OCI-M2 (cell line): ENCODE measurements around the gene FBXO5.
"Not testable (repeated sequence)": the region's sequence is repeated elsewhere in the genome, so short reads cannot be mapped to it uniquely, and the experiment has no call there.

Experiments
- DNase-seq: peaks from one replicate; lab custom pipeline; 2025; ENCODE audit not compliant: unreplicated experiment; lab: John Stamatoyannopoulos, UW

The FBXO5 gene, protein sequence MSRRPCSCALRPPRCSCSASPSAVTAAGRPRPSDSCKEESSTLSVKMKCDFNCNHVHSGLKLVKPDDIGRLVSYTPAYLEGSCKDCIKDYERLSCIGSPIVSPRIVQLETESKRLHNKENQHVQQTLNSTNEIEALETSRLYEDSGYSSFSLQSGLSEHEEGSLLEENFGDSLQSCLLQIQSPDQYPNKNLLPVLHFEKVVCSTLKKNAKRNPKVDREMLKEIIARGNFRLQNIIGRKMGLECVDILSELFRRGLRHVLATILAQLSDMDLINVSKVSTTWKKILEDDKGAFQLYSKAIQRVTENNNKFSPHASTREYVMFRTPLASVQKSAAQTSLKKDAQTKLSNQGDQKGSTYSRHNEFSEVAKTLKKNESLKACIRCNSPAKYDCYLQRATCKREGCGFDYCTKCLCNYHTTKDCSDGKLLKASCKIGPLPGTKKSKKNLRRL

DNA sequence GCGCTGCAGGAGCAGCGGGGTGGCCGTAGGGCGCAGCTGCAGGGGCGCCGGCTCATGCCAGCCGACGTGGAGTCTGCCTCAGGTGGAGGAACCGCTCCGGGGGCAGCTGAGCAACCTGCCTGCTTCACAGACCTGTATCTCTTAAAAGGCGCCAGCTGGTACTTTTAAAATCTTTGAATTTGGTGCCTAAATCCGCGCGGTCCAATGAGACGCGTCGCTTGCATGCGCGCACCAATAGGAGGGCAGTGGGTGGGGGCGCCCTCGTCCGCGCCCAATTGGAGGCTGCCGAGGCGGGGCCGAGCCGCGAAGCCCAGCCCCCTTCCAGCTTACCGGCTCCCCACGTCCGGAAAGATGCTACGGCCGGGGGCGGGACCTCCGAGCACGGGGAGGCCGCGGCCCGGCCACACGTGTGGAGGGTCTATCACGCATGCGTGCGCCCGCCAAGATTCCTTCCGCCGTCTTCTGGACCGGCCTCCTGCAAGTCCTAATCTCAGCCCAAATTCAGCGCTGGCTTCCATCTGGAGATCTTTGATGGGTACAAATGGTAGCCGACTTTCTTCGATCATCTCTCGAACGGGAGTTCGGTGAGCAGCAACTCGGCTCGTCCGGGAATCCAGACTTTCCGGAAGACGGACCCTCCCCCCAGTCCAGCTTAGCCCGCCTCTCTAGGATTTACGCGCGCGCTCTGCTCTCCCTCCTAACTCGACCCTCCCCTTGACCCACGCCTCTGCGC, at the start of gene FBXO5:
TSS of gene FBXO5 (minus strand) at position 138 of the 733 bp plus-strand sequence. CDS start at position 56, 82 bp downstream.
- DNase-seq = peak; percentile 85

DNA sequence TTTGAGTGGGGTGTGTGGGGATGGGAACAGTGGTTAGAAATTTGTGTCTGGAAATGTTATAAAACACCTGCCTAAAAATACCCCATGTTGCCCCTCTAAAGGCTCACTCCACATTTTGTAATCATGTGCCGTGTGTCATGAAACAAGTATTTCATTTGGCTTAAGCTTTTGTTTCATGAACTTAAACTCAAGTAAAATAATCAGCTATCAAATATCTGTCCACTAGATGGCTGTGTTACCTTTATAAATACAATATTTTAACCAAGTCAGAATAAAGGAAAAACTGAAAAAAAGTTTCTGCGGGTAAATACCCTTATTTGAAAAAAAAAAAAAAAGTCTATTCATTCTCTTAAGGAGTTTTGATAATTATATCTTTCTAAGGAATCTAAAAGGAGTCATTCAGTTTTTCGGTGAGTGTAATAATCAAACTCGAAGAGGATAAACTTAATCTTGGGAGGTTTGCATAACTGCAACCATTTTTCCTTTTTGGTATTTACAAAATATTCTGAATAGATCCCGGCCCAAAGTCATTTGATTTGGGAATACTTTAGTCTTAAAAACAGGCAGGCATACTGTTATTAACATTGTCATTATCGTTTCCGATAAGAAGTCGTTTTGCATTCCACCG, 49.5 kb upstream of the FBXO5 start:
- DNase-seq = peak; percentile 17

DNA sequence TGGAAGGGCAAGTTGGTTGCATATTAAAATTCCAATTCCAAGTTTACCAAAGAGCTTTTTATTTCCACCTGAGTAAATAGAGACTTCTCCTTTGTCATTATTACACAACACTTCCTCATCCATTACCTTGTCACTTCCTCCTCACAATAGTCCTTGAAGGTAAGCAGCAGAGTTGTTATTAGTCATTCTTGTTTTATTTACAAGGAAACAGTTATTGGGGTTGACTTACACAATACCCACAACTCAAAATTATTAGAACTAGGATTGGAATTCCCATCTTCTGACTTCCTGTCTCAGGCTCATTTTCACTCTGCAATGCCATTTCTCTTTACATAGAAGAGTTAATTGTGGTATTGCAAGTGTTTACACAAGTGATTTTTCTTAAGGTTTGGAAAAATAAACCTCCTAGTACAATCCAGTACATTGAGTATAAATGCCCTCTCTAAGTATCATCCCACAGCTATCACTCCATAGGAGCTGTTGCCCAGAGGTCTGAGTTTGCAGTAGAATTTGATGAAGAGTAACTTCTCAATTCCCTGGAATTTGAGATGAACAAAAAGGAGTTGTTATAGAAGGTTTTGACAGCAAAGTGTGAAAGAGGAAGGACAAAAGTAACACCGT, 48.6 kb upstream of the FBXO5 start:
- DNase-seq = no peak

DNA sequence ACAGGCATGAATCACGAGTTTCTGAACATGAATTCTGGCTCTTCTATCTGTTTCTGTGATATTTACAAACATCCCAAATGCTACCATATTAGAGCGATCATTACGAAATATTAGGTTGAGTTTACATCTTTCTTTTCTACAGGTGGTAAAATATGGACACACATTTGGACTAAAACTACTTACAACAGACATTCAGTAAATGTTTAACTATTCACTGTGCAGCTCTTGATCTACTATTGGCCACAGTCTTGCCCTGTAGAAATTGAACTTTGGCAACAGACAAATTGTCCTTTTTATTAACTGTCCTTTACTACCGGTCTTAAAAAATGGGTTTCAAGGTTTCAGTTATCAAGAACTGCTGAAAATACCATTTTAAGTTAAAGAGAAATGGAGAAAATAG, 46.1 kb upstream of the FBXO5 start:
- DNase-seq = no peak

- DNase-seq = no peak
Measured at GRCh38 chr6:153028286-153028685, 45.4 kb upstream of the FBXO5 start.

GRCh38 chr6:153027480-153027879, 44.6 kb upstream of the FBXO5 start:
- no peak for DNase-seq

- no peak for DNase-seq
Measured at GRCh38 chr6:153024709-153025017, 41.8 kb upstream of the FBXO5 start.

- DNase-seq = peak; percentile 46
Measured at GRCh38 chr6:153023977-153024708, 41.3 kb upstream of the FBXO5 start.

DNA sequence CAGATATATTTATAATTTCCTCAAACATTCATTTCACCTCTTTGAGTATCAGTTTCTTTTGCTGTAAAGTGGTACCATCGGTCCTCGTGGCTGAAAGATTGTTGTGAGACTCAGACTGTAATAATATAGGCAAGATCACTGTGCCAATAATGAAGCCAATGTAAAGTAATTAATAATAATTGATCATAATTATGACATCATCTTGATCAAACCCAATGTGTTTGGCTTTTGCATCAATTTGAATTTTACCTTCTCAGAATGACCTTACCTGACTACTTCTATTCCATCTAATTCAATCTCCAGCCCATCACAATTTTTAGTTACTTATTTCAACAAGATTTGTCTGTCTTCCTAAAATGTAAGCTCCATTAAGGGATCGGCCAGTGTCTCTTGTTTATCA, 35.5 kb upstream of the FBXO5 start:
- no peak for DNase-seq

GRCh38 chr6:153016846-153017245, 34.0 kb upstream of the FBXO5 start:
- DNase-seq = no peak

- no peak for DNase-seq
Measured at GRCh38 chr6:153015094-153015640, 32.3 kb upstream of the FBXO5 start.

- no peak for DNase-seq
Measured at GRCh38 chr6:153013438-153013837, 30.6 kb upstream of the FBXO5 start.

GRCh38 chr6:153012856-153013255, 30.0 kb upstream of the FBXO5 start:
- DNase-seq = no peak

DNA sequence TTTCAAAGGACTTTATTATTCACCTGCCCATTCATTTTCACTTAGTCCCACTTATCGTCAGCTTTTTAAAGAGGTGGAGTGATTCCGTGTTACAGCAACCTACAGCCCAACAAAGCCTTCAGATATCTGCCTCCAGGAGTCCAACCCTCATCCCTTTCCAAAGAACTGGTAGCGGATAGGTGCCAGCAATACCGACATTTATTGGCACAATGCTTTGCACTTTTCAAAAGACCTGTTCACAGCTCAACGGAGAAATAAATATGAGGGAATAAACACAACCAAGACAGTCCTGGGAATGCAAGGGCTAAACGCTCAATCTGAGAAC, 20.5 kb upstream of the FBXO5 start:
- DNase-seq = no peak

DNA sequence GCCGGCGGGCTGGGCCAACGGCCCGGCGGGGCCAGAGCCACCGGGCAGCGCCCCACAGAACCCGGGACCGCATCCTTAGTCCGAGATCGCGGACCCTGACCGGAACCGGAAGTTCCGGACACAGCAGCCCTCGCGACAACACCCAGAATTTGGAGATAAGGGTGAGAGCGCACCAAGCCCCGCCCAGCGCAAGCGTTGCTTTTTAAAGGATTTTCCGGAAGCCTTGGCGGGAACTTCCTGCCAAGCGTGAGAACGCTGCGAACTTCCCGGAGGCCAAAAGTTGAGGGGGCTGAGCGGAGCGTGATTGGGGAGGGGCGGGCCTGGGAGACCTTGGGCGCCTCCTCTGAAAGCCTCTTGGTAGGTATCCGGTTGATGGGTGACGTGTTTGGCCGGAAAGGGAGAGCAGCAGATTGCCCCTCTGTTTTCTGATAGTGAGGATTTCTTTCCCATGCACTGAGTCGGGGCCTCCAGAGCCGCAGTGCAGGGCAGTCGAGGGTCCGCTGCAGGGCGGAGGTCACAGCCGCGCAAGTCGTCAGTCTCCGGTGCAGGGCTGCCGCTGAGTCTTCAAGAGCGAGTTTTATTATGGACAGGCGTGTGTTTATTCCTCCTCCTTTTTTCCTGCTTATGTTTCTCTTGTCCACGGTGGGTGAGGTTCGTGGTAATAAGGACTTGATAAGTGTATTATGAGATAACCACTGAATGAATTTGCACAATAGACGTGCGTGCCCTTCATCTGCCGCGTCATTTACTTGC, 19.9 kb upstream of the FBXO5 start, which contains the start of gene MTRF1L:
TSS of gene MTRF1L (minus strand) at position 97 of the 753 bp plus-strand sequence. CDS start at position 73, 24 bp downstream.
- peak; percentile 92 for DNase-seq

DNA sequence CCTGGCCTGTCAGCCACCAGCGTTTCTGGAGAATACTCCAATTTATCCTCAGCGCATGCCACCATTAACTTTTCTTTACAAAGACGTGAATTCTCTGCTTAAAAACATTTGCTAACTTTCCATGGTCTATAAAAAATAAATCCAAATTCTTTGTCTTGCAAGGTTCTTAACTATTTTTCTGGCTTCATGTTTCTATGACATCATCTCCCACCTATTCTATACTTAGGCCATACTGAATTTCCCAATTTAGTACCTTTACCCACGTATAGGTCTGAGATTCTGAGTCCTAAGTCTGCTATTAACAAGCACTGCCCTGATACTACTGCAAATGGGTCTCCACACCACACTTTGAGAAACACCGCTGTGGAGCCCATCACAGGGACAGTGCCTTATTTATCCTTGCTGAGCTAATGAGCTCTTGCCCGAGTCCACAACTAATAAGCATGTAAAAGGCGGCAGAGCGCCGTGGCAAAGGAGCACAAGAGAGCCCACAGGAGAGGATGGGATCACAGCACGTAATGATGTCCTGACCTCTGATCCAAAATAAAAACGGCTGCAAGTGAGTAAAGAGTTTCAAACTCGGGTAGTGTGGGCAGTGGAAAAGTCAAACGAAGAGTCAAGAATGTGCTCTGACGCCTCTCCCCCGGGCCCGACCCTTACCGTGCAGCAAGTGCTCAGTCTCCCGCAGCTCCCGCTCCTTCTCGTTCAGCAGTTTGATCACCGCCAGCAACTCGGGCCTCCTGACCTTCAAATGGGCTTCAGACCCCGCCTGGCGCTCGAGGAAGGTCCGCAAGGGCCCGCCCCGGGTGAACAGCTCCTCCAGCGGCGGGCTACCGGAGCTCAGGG, 19.1 kb upstream of the FBXO5 start:
- DNase-seq = no peak

DNA sequence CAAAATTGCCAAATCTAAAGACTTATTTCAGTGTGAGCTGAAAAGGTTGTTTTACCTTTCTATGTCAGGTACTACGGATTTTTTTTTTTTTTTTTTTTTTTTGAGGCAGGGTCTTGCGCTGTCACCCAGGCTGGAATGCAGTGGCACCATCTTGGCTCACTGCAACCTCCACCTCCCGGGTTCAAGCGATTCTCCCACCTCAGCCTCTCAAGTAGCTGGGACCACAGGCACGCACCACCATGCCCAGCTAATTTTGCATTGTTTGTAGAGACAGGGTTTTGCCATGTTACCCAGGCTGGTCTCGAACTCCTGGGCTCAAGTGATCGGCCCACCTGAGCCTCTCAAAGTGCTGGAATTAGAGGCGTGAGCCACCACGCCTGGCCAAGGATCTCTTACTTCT, 17.9 kb upstream of the FBXO5 start:
- DNase-seq = not testable (repeated sequence)

GRCh38 chr6:153000243-153000642, 17.4 kb upstream of the FBXO5 start:
- no peak for DNase-seq

DNA sequence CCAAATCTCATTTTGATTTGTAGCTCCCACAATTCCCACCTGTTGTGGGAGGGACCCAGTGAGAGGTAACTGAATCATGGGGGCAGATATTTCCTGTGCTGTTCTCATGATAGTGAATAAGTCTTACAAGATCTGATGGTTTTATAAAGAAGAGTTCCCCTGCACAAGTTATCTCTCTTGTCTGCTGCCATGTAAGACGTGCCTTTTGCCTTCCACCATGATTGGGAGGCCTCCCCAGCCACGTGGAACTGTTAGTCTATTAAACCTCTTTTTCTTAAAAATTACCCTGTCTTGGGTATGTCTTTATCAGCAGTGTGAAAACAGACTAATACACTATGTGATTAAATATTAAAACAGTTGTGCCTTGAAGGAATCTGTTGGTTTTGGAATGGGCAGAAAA, 16.7 kb upstream of the FBXO5 start:
- not testable (repeated sequence) for DNase-seq
